Measurements from ENCODE around the gene C11orf65. TPM values are rescaled to one million over a fixed set of nuclear protein-coding genes. Genes with fewer than 3 reads are reported as not detected.

The C11orf65 gene
- total RNA-seq, 4 donors from 2014 or later: 0.19 to 1.3 (median 0.30) TPM; not detected in 1

- WGBS, 2 donors: 67 to 68% methylated on average over 1 of the region's 1 CpG
Measured at GRCh38 chr11:108340973-108341372, 126.4 kb downstream of the C11orf65 start.

GRCh38 chr11:108338750-108339149, 128.6 kb downstream of the C11orf65 start:
- intact Hi-C loops (cut with DNase I; ENCODE audit: low total_unique reads): no loop called here

More at GRCh38 chr11:108340973-108341372, 126.4 kb downstream of the C11orf65 start:
- intact Hi-C loops (cut with DNase I; ENCODE audit: low total_unique reads): no loop called here
- H3K4me3 ChIP-seq (ENCODE audit: low read depth, poor library complexity, severe bottlenecking): no peak overlapping the region
- peak in 1 of 2 donors; percentile 32 for DNase-seq (ENCODE audit: low spot score in 2 of 2)
- no peak for TF ChIP-seq CTCF (IDR thresholded peaks at IDR 0.05)
- TF ChIP-seq POLR2A (IDR thresholded peaks at IDR 0.05): no peak

GRCh38 chr11:108333403-108333899, 133.9 kb downstream of the C11orf65 start:
- TF ChIP-seq CTCF (IDR thresholded peaks at IDR 0.05): no peak
- TF ChIP-seq POLR2A (IDR thresholded peaks at IDR 0.05): no peak
- intact Hi-C loops (cut with DNase I; ENCODE audit: low total_unique reads): no loop called here
- WGBS, 2 donors: 90 to 92% methylated on average over 2 of the region's 2 CpGs

More at GRCh38 chr11:108338750-108339149, 128.6 kb downstream of the C11orf65 start:
- WGBS, 2 donors: 91 to 95% methylated on average over 2 of the region's 2 CpGs
- no peak overlapping the region for H3K4me3 ChIP-seq (ENCODE audit: low read depth, poor library complexity, severe bottlenecking)
- DNase-seq (ENCODE audit: low spot score in 2 of 2): no peak
- TF ChIP-seq POLR2A (IDR thresholded peaks at IDR 0.05) (no peak), CTCF (IDR thresholded peaks at IDR 0.05) (no peak)

More at GRCh38 chr11:108333403-108333899, 133.9 kb downstream of the C11orf65 start:
- DNase-seq (ENCODE audit: low spot score in 2 of 2): no peak
- H3K4me3 ChIP-seq (ENCODE audit: low read depth, poor library complexity, severe bottlenecking): no peak overlapping the region

Other genes starting within 250 kb of the C11orf65 start
- gene NPAT, start 244.9 kb downstream of the C11orf65 start, total RNA-seq: 10 to 100 TPM; 11.9 to 27.6 (median 14.6) TPM
- gene ATM, start 244.5 kb downstream of the C11orf65 start, total RNA-seq: 10 to 100 TPM; 18.4 to 44.9 (median 33.3) TPM
- gene POGLUT3, start 30.9 kb upstream of the C11orf65 start, total RNA-seq: 10 to 100 TPM; 13.1 to 27.0 (median 15.8) TPM
- gene EXPH5, start 126.2 kb upstream of the C11orf65 start, total RNA-seq: 100 to 1,000 TPM; 122 to 160 (median 139) TPM
- 10 to 100 TPM; 18.4 to 33.5 (median 22.2) TPM for gene DDX10, start 197.5 kb upstream of the C11orf65 start, total RNA-seq